Activated effector memory CD4-positive, alpha-beta T cell treated with Interleukin-2 at 50 U/mL for 16 hours (primary cell): ENCODE data around the gene BRME1.
A peak's percentile ranks its signal among the peaks of the same experiment; 100 is the strongest.

ENCODE experiments used
- DNase-seq: peaks from one replicate; pipeline ENCODE4 v3.0.0-alpha.2; 2020

The BRME1 gene

GRCh38 chr19:13905634-13906520 is at the start of gene BRME1, which contains the start of gene CC2D1A:
TSS of gene BRME1 (minus strand) at chr19:13906117. CDS start at chr19:13904892, 1,225 bp downstream.
TSS of gene CC2D1A (plus strand) at chr19:13906201. CDS start at chr19:13906442, 241 bp downstream.
- peak; percentile 91 for DNase-seq

GRCh38 chr19:13954185-13954584 is 48.3 kb upstream of the BRME1 start:
- DNase-seq = no peak

- no peak for DNase-seq
Observed at GRCh38 chr19:13952931-13953531, 47.1 kb upstream of the BRME1 start.

GRCh38 chr19:13952154-13952930 is 46.4 kb upstream of the BRME1 start, which contains the start of gene DCAF15:
TSS of gene DCAF15 (plus strand) at chr19:13952509. CDS start at chr19:13952513, 4 bp downstream.
- DNase-seq = peak; percentile 98

- no peak for DNase-seq
Observed at GRCh38 chr19:13951799-13952153, 45.9 kb upstream of the BRME1 start.

- DNase-seq = no peak
Observed at GRCh38 chr19:13951043-13951442, 45.1 kb upstream of the BRME1 start.

- DNase-seq = no peak
Observed at GRCh38 chr19:13946414-13946813, 40.5 kb upstream of the BRME1 start.

GRCh38 chr19:13942023-13942684 is 36.2 kb upstream of the BRME1 start:
- no peak for DNase-seq

GRCh38 chr19:13938301-13939064 is 32.6 kb upstream of the BRME1 start, which contains the start of gene PODNL1:
TSS of gene PODNL1 (minus strand) at chr19:13938417. CDS start at chr19:13938181, 236 bp downstream.
- DNase-seq = no peak

- no peak for DNase-seq
Observed at GRCh38 chr19:13937479-13938300, 31.8 kb upstream of the BRME1 start.

GRCh38 chr19:13935765-13936510 is 30.0 kb upstream of the BRME1 start:
- DNase-seq = no peak

- no peak for DNase-seq
Observed at GRCh38 chr19:13934785-13935109, 28.8 kb upstream of the BRME1 start.

- DNase-seq = no peak
Observed at GRCh38 chr19:13932911-13933393, 27.0 kb upstream of the BRME1 start.

GRCh38 chr19:13932149-13932637 is 26.3 kb upstream of the BRME1 start:
- DNase-seq = no peak

GRCh38 chr19:13931391-13932148 is 25.7 kb upstream of the BRME1 start:
- DNase-seq = no peak

- DNase-seq = no peak
Observed at GRCh38 chr19:13930402-13930801, 24.5 kb upstream of the BRME1 start.

GRCh38 chr19:13929956-13930355 is 24.0 kb upstream of the BRME1 start:
- no peak for DNase-seq

- DNase-seq = no peak
Observed at GRCh38 chr19:13929340-13929739, 23.4 kb upstream of the BRME1 start.

GRCh38 chr19:13926715-13927114 is 20.8 kb upstream of the BRME1 start:
- no peak for DNase-seq
